PC-3 (cell line): ENCODE results near the gene WDR7. TPM values are rescaled to one million over a fixed set of nuclear protein-coding genes. Genes with fewer than 3 reads are reported as not detected.

Source experiments
- ATAC-seq: fragments of 200-7000 bp; cut with Tn5 transposase; 2 replicates; pipeline ENCODE4 v1.9.1; 2020; ENCODE audit warnings: mild to moderate bottlenecking, moderate library complexity
- BruUV-seq: library from RNA; stranded (reverse); fragments of 400-500 nt; replicated peaks from 2 replicates; lab custom pipeline; 2021; lab: Mats Ljungman, UMichigan
- CTCF ChIA-PET: fragments of 300-600 bp; sonication (Branson Sonifier 250); formaldehyde crosslinking; loops from one replicate; lab custom pipeline; 2022; ENCODE audit warnings: antibody characterized with exemption; lab: Charles Lee
- POLR2A ChIA-PET: fragments of 300-600 bp; sonication (Branson Sonifier 250); formaldehyde crosslinking; loops from one replicate; lab custom pipeline; 2022; ENCODE audit warnings: antibody characterized with exemption; ENCODE audit not compliant: unreplicated experiment; lab: Charles Lee
- DNase-seq: peaks from one replicate; pipeline ENCODE4 v3.0.0-alpha.2; 2015
- H2AFZ ChIP-seq: fragments of 300-600 bp; sonication (generic); 2 replicates; pipeline ENCODE4 v1.6.0; 2016; ENCODE audit warnings: antibody characterized with exemption, low read length
- H3F3A ChIP-seq: fragments of 300-600 bp; sonication (generic); one replicate; pipeline ENCODE4 v1.6.0; 2017; ENCODE audit warnings: antibody characterized with exemption, low read length, control low read depth, mild to moderate bottlenecking; ENCODE audit not compliant: unreplicated experiment
- H3K27ac ChIP-seq: fragments of 300-600 bp; sonication (generic); 2 replicates; pipeline ENCODE4 v1.5.1; 2016; ENCODE audit warnings: mild to moderate bottlenecking, low read length
- H3K27me3 ChIP-seq: fragments of 300-600 bp; sonication (generic); 2 replicates; pipeline ENCODE4 v1.6.1; 2016; ENCODE audit warnings: low read length, mixed read lengths
- H3K36me3 ChIP-seq: fragments of 300-600 bp; sonication (generic); 2 replicates; pipeline ENCODE4 v1.6.1; 2016; ENCODE audit warnings: low read depth, mixed run types, low read length, mixed read lengths
- H3K4me1 ChIP-seq: fragments of 300-600 bp; sonication (generic); 2 replicates; pipeline ENCODE4 v1.5.1; 2016; ENCODE audit warnings: low read length; ENCODE audit not compliant: insufficient read depth
- H3K4me2 ChIP-seq: fragments of 300-600 bp; sonication (generic); 2 replicates; pipeline ENCODE4 v1.6.0; 2016; ENCODE audit warnings: low read length
- H3K4me3 ChIP-seq: fragments of 300-600 bp; sonication (generic); 2 replicates; pipeline ENCODE4 v1.5.1; 2016; ENCODE audit warnings: mild to moderate bottlenecking, low read length, mixed read lengths
- H3K79me2 ChIP-seq: fragments of 300-600 bp; sonication (generic); 2 replicates; pipeline ENCODE4 v1.6.1; 2017; ENCODE audit warnings: low read length, mixed read lengths
- H3K9ac ChIP-seq: fragments of 300-600 bp; sonication (generic); 2 replicates; pipeline ENCODE4 v1.6.0; 2016; ENCODE audit warnings: mild to moderate bottlenecking, low read length
- H3K9me2 ChIP-seq: fragments of 300-600 bp; sonication (generic); replicated peaks from 2 replicates; pipeline ENCODE4 v1.6.1; 2016; ENCODE audit warnings: mixed run types, low read length, mixed read lengths
- H3K9me3 ChIP-seq: fragments of 300-600 bp; sonication (generic); 2 replicates; pipeline ENCODE4 v1.6.1; 2016; ENCODE audit warnings: low read length, mixed read lengths
- H4K20me1 ChIP-seq: fragments of 300-600 bp; sonication (generic); 2 replicates; pipeline ENCODE4 v1.6.1; 2016; ENCODE audit warnings: low read length, mixed read lengths
- CTCF ChIP-seq: fragments of 300-600 bp; sonication (generic); conservative IDR thresholded peaks from 2 replicates; pipeline ENCODE4 v1.5.1; 2017; ENCODE audit warnings: antibody characterized with exemption, low read depth, mild to moderate bottlenecking, low read length
- EZH2 ChIP-seq: fragments of 300-600 bp; sonication (generic); IDR thresholded peaks from one replicate; pipeline ENCODE4 v1.6.1; 2017; ENCODE audit warnings: antibody characterized with exemption, mild to moderate bottlenecking, low read length; ENCODE audit not compliant: unreplicated experiment
- EZH2phosphoT487 ChIP-seq: fragments of 300-600 bp; sonication (generic); IDR thresholded peaks from 2 replicates; pipeline ENCODE4 v1.6.1; 2018; ENCODE audit warnings: mild to moderate bottlenecking, antibody characterized with exemption, low read length, borderline replicate concordance
- intact Hi-C: fragments of 100-400 bp; cut with micrococcal nuclease; formaldehyde crosslinking; loops from 2 replicates; pipeline ENCODE4 v1.9.0; 2023
- total RNA-seq: library from RNA; depleted of rRNA; stranded (reverse); fragments of >200 nt; gene quantifications from 2 replicates; pipeline ENCODE4 v1.2.3, GENCODE V29; 2014

The WDR7 gene
- total RNA-seq, 1 experiment from 2014 or later, result 16.0 TPM

- H3K79me2 ChIP-seq, result no peaks in the 10 kb centered on the region
- no peaks in the 10 kb centered on the region for H3K27me3 ChIP-seq
- no peak overlapping the region for H3K4me3 ChIP-seq
- H3K9ac ChIP-seq, result no peak overlapping the region
- TF ChIP-seq EZH2phosphoT487, result no peak
- no peak for TF ChIP-seq EZH2
- TF ChIP-seq CTCF, result no peak
- DNase-seq, result no peak
- no peaks in the 10 kb centered on the region for H4K20me1 ChIP-seq
- H3K36me3 ChIP-seq, result no peaks in the 10 kb centered on the region
- ChIA-PET POLR2A (no interaction called here), CTCF (no interaction called here)
- no peaks in the 10 kb centered on the region for H3F3A ChIP-seq
- intact Hi-C loops, result no loop called here
- no peaks in the 10 kb centered on the region for H3K9me2 ChIP-seq
- H3K4me2 ChIP-seq, result no peak overlapping the region
- H3K4me1 ChIP-seq, result no peaks in the 10 kb centered on the region
- ATAC-seq, result no peak
- no TSS peak for BruUV-seq
- H3K27ac ChIP-seq, result no peak overlapping the region
- no peak overlapping the region for H2AFZ ChIP-seq
- no peaks in the 10 kb centered on the region for H3K9me3 ChIP-seq
Observed at GRCh38 chr18:56841836-56842235, 190.7 kb downstream of the WDR7 start.

- Histone ChIP-seq H3F3A (no peaks in the 10 kb centered on the region), H3K9ac (no peak overlapping the region), H4K20me1 (no peaks in the 10 kb centered on the region), H3K9me3 (no peaks in the 10 kb centered on the region), H3K27ac (no peak overlapping the region), H3K36me3 (no peaks in the 10 kb centered on the region), H3K9me2 (no peaks in the 10 kb centered on the region), H3K27me3 (no peaks in the 10 kb centered on the region), H2AFZ (no peak overlapping the region), H3K4me3 (no peak overlapping the region), H3K4me2 (no peak overlapping the region), H3K79me2 (no peaks in the 10 kb centered on the region), H3K4me1 (no peaks in the 10 kb centered on the region)
- intact Hi-C loops, result no loop called here
- DNase-seq (no peak), ATAC-seq (no peak)
- ChIA-PET CTCF (no interaction called here), POLR2A (no interaction called here)
- TF ChIP-seq EZH2, result no peak
- no peak for TF ChIP-seq EZH2phosphoT487
- no TSS peak for BruUV-seq
Observed at GRCh38 chr18:56843241-56843640, 192.1 kb downstream of the WDR7 start.

- DNase-seq, result no peak
- Histone ChIP-seq H3K4me1 (no peaks in the 10 kb centered on the region), H3K9ac (no peak overlapping the region), H3K9me2 (no peaks in the 10 kb centered on the region), H3K4me2 (no peak overlapping the region), H3K9me3 (no peaks in the 10 kb centered on the region), H3K36me3 (no peaks in the 10 kb centered on the region), H3K79me2 (no peaks in the 10 kb centered on the region), H4K20me1 (no peaks in the 10 kb centered on the region), H3F3A (no peaks in the 10 kb centered on the region), H2AFZ (no peak overlapping the region), H3K27ac (no peak overlapping the region), H3K27me3 (no peaks in the 10 kb centered on the region), H3K4me3 (no peak overlapping the region)
- POLR2A ChIA-PET, result no interaction called here
- BruUV-seq, result no TSS peak
- CTCF ChIA-PET, result no interaction called here
- TF ChIP-seq EZH2 (no peak), EZH2phosphoT487 (no peak), CTCF (no peak)
- intact Hi-C loops, result no loop called here
- ATAC-seq, result no peak
Observed at GRCh38 chr18:56844556-56844955, 193.4 kb downstream of the WDR7 start.
